Lower lobe of right lung (tissue), 2 donors: ENCODE results near the gene HSPH1. TPM values are rescaled to one million over a fixed set of nuclear protein-coding genes. Genes with fewer than 3 reads are reported as not detected.
"Not testable (repeated sequence)": the region's sequence is repeated elsewhere in the genome, so short reads cannot be mapped to it uniquely, and the experiment has no call there.

Source experiments
- ATAC-seq, 2 donors: fragments of 200-7000 bp; cut with Tn5 transposase; one replicate each; pipeline ENCODE4 v1.9.1; 2020 to 2022; ENCODE audit warnings: mild to moderate bottlenecking in 2 of 2, moderate library complexity in 2 of 2
- DNase-seq: peaks from one replicate; pipeline ENCODE4 v3.0.0-alpha.2; 2020
- H3K27ac ChIP-seq: fragments of 200-600 bp; one replicate; pipeline ENCODE4 v1.8.0; 2022
- H3K27me3 ChIP-seq: fragments of 200-600 bp; one replicate; pipeline ENCODE4 v1.8.0; 2022; ENCODE audit warnings: low read depth
- H3K36me3 ChIP-seq: fragments of 200-600 bp; one replicate; pipeline ENCODE4 v1.8.0; 2022; ENCODE audit warnings: mild to moderate bottlenecking
- H3K4me1 ChIP-seq: fragments of 200-600 bp; one replicate; pipeline ENCODE4 v1.8.0; 2022
- H3K4me3 ChIP-seq: fragments of 200-600 bp; one replicate; pipeline ENCODE4 v1.8.0; 2022; ENCODE audit warnings: mild to moderate bottlenecking
- H3K9me3 ChIP-seq: fragments of 200-600 bp; one replicate; pipeline ENCODE4 v1.8.0; 2022
- CTCF ChIP-seq: fragments of 200-600 bp; IDR thresholded peaks from one replicate; pipeline ENCODE4 v1.8.0; 2022; ENCODE audit warnings: antibody characterized with exemption, mild to moderate bottlenecking
- intact Hi-C: fragments of 100-400 bp; cut with DNase I; formaldehyde crosslinking; loops from one replicate; pipeline ENCODE4 v1.11.0; 2022
- total RNA-seq: library from RNA; stranded (reverse); fragmentation: NEBNext Ultra II Directional; extraction: Animal tissue kit (Norgen Biotek cat#: 25700); gene quantifications from one replicate; pipeline ENCODE4 v1.2.1, GENCODE V29; 2021
- donor health status: DM: no; HTN: yes; CAD: no; lungs with severe emphysema.

The HSPH1 gene
- total RNA-seq, 1 donor from 2014 or later = 108 TPM

- ATAC-seq (peak; percentile 53 to 74), DNase-seq (no peak)
- intact Hi-C loops = no loop called here
Measured at GRCh38 chr13:31105020-31105795, 56.5 kb downstream of the HSPH1 start.

GRCh38 chr13:31102905-31103304 lies 58.8 kb downstream of the HSPH1 start:
- no peaks in the 10 kb centered on the region for H3K9me3 ChIP-seq
- intact Hi-C loops = no loop called here
- no peak overlapping the region for H3K27ac ChIP-seq
- ATAC-seq (no peak), DNase-seq (no peak)
- no peak overlapping the region for H3K4me3 ChIP-seq
- TF ChIP-seq CTCF = no peak
- no peaks in the 10 kb centered on the region for H3K4me1 ChIP-seq
- no peaks in the 10 kb centered on the region for H3K36me3 ChIP-seq
- no peaks in the 10 kb centered on the region for H3K27me3 ChIP-seq

More at GRCh38 chr13:31105020-31105795, 56.5 kb downstream of the HSPH1 start:
- H3K9me3 ChIP-seq = no peaks in the 10 kb centered on the region
- no peak overlapping the region for H3K4me3 ChIP-seq
- H3K27me3 ChIP-seq = no peaks in the 10 kb centered on the region
- no peak overlapping the region for H3K27ac ChIP-seq
- H3K4me1 ChIP-seq = no peaks in the 10 kb centered on the region
- TF ChIP-seq CTCF = no peak
- H3K36me3 ChIP-seq = no peaks in the 10 kb centered on the region

GRCh38 chr13:31101472-31102170 lies 60.1 kb downstream of the HSPH1 start:
- H3K4me1 ChIP-seq = no peaks in the 10 kb centered on the region
- TF ChIP-seq CTCF = no peak
- no peaks in the 10 kb centered on the region for H3K36me3 ChIP-seq
- intact Hi-C loops = no loop called here
- H3K27me3 ChIP-seq = no peaks in the 10 kb centered on the region
- no peak overlapping the region for H3K27ac ChIP-seq
- H3K9me3 ChIP-seq = no peaks in the 10 kb centered on the region
- ATAC-seq (no peak), DNase-seq (no peak)
- H3K4me3 ChIP-seq = no peak overlapping the region

- H3K9me3 ChIP-seq = no peaks in the 10 kb centered on the region
- no peaks in the 10 kb centered on the region for H3K36me3 ChIP-seq
- intact Hi-C loops = no loop called here
Measured at GRCh38 chr13:31100721-31101120, 61.0 kb downstream of the HSPH1 start.

GRCh38 chr13:31097911-31098434 lies 63.7 kb downstream of the HSPH1 start:
- intact Hi-C loops, ATAC-seq, H3K27ac ChIP-seq, H3K36me3 ChIP-seq, H3K9me3 ChIP-seq, H3K4me3 ChIP-seq, H3K4me1 ChIP-seq, H3K27me3 ChIP-seq, DNase-seq: not testable (repeated sequence)

More at GRCh38 chr13:31100721-31101120, 61.0 kb downstream of the HSPH1 start:
- H3K27me3 ChIP-seq = peaks cover 3% of the 10 kb centered on the region
- H3K27ac ChIP-seq = no peak overlapping the region
- no peak overlapping the region for H3K4me3 ChIP-seq
- ATAC-seq = no peak
- no peaks in the 10 kb centered on the region for H3K4me1 ChIP-seq
- TF ChIP-seq CTCF = no peak
- no peak for DNase-seq
